PFSK-1 (cell line): ENCODE data around the gene KRT37.

Experiments
- POLR2AphosphoS5 ChIP-seq: IDR thresholded peaks from 2 replicates; pipeline ENCODE4 v1.6.1; 2012; ENCODE audit warnings: low read depth, mild to moderate bottlenecking, control low read depth, low read length, moderate library complexity
- SIN3A ChIP-seq: IDR thresholded peaks from 2 replicates; pipeline ENCODE4 v1.6.1; 2012; ENCODE audit warnings: mild to moderate bottlenecking, low read length, moderate library complexity, borderline replicate concordance; ENCODE audit not compliant: insufficient read depth
- TAF1 ChIP-seq: IDR thresholded peaks from 2 replicates; pipeline ENCODE4 v1.6.1; 2012; ENCODE audit warnings: low read length, control low read depth, borderline replicate concordance; ENCODE audit not compliant: insufficient read depth
- TF ChIP-seq, protein P1 (sequence below), 2 experiments: IDR thresholded peaks; 2 replicates each; pipeline versions ENCODE4 v1.6.1 to v1.8.0; 2011 to 2012; ENCODE audit warnings: low read depth in 2 of 2, low read length in 2 of 2, control low read depth in 1 of 2, inconsistent platforms in 1 of 2, mild to moderate bottlenecking in 1 of 2, moderate library complexity in 1 of 2; ENCODE audit not compliant: insufficient read depth in 1 of 2

- TF ChIP-seq POLR2AphosphoS5 (no peak), TAF1 (no peak), SIN3A (no peak)
- TF ChIP-seq, protein P1, sequence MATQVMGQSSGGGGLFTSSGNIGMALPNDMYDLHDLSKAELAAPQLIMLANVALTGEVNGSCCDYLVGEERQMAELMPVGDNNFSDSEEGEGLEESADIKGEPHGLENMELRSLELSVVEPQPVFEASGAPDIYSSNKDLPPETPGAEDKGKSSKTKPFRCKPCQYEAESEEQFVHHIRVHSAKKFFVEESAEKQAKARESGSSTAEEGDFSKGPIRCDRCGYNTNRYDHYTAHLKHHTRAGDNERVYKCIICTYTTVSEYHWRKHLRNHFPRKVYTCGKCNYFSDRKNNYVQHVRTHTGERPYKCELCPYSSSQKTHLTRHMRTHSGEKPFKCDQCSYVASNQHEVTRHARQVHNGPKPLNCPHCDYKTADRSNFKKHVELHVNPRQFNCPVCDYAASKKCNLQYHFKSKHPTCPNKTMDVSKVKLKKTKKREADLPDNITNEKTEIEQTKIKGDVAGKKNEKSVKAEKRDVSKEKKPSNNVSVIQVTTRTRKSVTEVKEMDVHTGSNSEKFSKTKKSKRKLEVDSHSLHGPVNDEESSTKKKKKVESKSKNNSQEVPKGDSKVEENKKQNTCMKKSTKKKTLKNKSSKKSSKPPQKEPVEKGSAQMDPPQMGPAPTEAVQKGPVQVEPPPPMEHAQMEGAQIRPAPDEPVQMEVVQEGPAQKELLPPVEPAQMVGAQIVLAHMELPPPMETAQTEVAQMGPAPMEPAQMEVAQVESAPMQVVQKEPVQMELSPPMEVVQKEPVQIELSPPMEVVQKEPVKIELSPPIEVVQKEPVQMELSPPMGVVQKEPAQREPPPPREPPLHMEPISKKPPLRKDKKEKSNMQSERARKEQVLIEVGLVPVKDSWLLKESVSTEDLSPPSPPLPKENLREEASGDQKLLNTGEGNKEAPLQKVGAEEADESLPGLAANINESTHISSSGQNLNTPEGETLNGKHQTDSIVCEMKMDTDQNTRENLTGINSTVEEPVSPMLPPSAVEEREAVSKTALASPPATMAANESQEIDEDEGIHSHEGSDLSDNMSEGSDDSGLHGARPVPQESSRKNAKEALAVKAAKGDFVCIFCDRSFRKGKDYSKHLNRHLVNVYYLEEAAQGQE (IDR thresholded peaks at IDR 0.05; ENCODE audit: insufficient read depth in 1 of 2, low read depth in 2 of 2, low read length in 2 of 2), result no peak
These were observed 27.9 kb upstream of the KRT37 start for GRCh38 chr17:41452281-41452680.
